ENCODE results near the gene SLC16A2.
"Not testable (repeated sequence)": the region's sequence is repeated elsewhere in the genome, so short reads cannot be mapped to it uniquely, and the experiment has no call there.

Gene SLC16A2

GRCh38 chrX:74511704-74512103 is 90.4 kb downstream of the SLC16A2 start:
- no peak for DNase-seq
- no peaks in the 10 kb centered on the region for H3K4me1 Mint-ChIP-seq
- no peaks in the 10 kb centered on the region for H3K9me3 Mint-ChIP-seq
- no peak for ATAC-seq
- no peaks in the 10 kb centered on the region for H3K27me3 Mint-ChIP-seq
- no peak overlapping the region for H3K4me3 Mint-ChIP-seq
- H3K27ac Mint-ChIP-seq = no peak overlapping the region

GRCh38 chrX:74514384-74514783 is 93.1 kb downstream of the SLC16A2 start:
- Mint-ChIP-seq H3K4me3 (no peak overlapping the region), H3K27ac (no peak overlapping the region), H3K4me1 (no peaks in the 10 kb centered on the region), H3K9me3 (no peaks in the 10 kb centered on the region), H3K27me3 (no peaks in the 10 kb centered on the region)
- no peak for ATAC-seq
- DNase-seq = no peak

GRCh38 chrX:74515356-74515755 is 94.1 kb downstream of the SLC16A2 start:
- no peak for ATAC-seq
- H3K27ac Mint-ChIP-seq = no peak overlapping the region
- H3K4me1 Mint-ChIP-seq = no peaks in the 10 kb centered on the region
- H3K9me3 Mint-ChIP-seq = no peaks in the 10 kb centered on the region
- no peak overlapping the region for H3K4me3 Mint-ChIP-seq
- H3K27me3 Mint-ChIP-seq = no peaks in the 10 kb centered on the region
- no peak for DNase-seq

DNA sequence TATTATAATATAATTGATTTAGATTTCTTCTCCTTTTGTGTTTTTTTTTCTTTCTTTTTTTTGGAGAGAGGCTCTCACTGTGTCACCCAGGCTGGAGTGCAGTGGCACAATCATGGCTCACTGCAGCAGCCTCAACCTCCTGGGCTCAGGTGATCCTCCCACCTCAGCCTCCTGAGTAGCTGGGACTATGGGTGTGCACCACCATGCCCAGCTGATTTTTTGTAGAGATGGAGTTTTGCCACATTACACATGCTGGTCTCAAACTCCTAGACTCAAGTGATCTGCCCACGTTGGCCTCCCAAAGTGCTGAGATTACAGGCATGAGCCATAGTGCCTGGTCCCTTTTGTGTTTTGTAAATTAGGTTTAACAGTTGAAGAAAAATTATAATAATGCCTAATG is 94.7 kb downstream of the SLC16A2 start:
- ATAC-seq, H3K27ac Mint-ChIP-seq, H3K9me3 Mint-ChIP-seq, H3K27me3 Mint-ChIP-seq, DNase-seq, H3K4me3 Mint-ChIP-seq, H3K4me1 Mint-ChIP-seq: not testable (repeated sequence)

- DNase-seq (no peak), ATAC-seq (no peak)
- Mint-ChIP-seq H3K27ac (no peak overlapping the region), H3K27me3 (no peaks in the 10 kb centered on the region), H3K4me3 (no peak overlapping the region), H3K9me3 (no peaks in the 10 kb centered on the region), H3K4me1 (no peaks in the 10 kb centered on the region)
Measured at GRCh38 chrX:74519870-74520269, 98.6 kb downstream of the SLC16A2 start.

DNA sequence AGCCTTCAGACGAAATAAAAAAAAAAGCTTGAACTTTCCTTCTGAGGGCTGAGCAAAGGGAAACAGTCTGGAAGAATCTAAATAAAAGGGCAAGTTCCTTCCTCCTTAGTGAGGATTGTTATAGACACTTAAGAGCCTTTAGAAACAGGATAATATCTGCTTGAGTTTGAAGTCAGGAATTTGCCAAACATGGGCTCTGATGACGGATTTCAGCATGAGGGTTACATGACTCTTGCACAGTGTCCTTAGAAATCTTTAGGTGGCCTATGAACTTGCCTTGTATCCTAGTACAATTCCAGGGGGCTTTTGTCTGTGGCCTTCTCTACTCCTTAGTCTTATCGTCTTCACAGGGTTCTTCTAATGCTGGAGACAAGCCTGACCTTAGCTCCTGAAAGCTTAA is 99.0 kb downstream of the SLC16A2 start:
- no peak overlapping the region for H3K27ac Mint-ChIP-seq
- no peak for ATAC-seq

DNA sequence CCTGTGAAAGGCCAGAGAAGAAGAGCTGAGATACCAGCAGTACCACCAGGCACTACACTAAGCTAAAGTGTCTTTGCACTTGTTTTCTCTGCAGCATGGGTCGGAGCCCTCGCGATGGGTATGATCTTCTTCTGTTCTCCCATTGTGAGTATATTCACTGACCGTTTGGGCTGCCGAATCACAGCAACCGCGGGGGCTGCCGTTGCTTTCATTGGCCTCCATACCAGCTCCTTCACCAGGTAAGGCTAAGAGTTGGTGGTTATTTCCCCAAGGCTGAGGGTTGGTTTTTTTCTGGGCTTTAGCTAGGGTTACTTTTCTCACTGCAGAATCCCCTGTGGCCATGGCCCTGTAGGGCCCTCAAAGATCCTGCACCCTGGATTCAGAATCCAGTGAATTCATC is 99.6 kb downstream of the SLC16A2 start:
- Mint-ChIP-seq H3K27ac (no peak overlapping the region), H3K4me3 (no peak overlapping the region), H3K9me3 (no peaks in the 10 kb centered on the region), H3K4me1 (no peaks in the 10 kb centered on the region), H3K27me3 (no peaks in the 10 kb centered on the region)
- ATAC-seq (no peak), DNase-seq (no peak)

More for the DNA sequence above, 99.0 kb downstream of the SLC16A2 start:
- H3K4me3 Mint-ChIP-seq = no peak overlapping the region
- no peaks in the 10 kb centered on the region for H3K27me3 Mint-ChIP-seq
- no peak for DNase-seq
- no peaks in the 10 kb centered on the region for H3K4me1 Mint-ChIP-seq
- H3K9me3 Mint-ChIP-seq = no peaks in the 10 kb centered on the region

- Mint-ChIP-seq H3K27ac (no peak overlapping the region), H3K27me3 (no peaks in the 10 kb centered on the region), H3K4me1 (no peaks in the 10 kb centered on the region), H3K9me3 (no peaks in the 10 kb centered on the region), H3K4me3 (no peak overlapping the region)
- DNase-seq = no peak
- no peak for ATAC-seq
Measured at GRCh38 chrX:74521961-74522751, 100.9 kb downstream of the SLC16A2 start.

DNA sequence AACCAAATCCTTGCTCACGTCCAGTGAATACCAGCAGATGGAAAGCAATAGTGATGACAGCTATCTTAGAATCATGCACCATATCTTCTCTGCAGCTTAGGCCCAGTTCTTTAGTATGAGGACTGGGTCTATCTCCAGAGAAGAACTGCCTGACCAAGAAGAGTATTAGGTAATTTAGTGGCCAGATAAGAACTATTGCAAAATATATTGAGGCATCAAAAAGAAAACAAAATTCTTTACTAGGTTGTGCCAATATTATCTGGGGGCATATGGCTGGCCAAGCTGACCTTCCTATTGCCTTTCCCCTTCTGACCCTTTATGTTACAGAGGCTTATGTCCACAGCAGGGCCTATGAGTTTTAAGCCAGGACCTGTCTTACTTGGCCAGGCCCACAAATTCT is 101.9 kb downstream of the SLC16A2 start:
- no peak overlapping the region for H3K27ac Mint-ChIP-seq
- H3K27me3 Mint-ChIP-seq = no peaks in the 10 kb centered on the region
- no peak overlapping the region for H3K4me3 Mint-ChIP-seq
- no peaks in the 10 kb centered on the region for H3K4me1 Mint-ChIP-seq
- no peak for DNase-seq
- ATAC-seq = no peak
- H3K9me3 Mint-ChIP-seq = no peaks in the 10 kb centered on the region

GRCh38 chrX:74523870-74524735 is 102.8 kb downstream of the SLC16A2 start:
- Mint-ChIP-seq H3K4me3 (no peak overlapping the region), H3K9me3 (no peaks in the 10 kb centered on the region), H3K27ac (no peak overlapping the region), H3K4me1 (no peaks in the 10 kb centered on the region), H3K27me3 (no peaks in the 10 kb centered on the region)
- ATAC-seq (no peak), DNase-seq (no peak)

- H3K4me3 Mint-ChIP-seq = no peak overlapping the region
- H3K27me3 Mint-ChIP-seq = no peaks in the 10 kb centered on the region
- H3K9me3 Mint-ChIP-seq = no peaks in the 10 kb centered on the region
- ATAC-seq (no peak), DNase-seq (no peak)
- no peaks in the 10 kb centered on the region for H3K4me1 Mint-ChIP-seq
- no peak overlapping the region for H3K27ac Mint-ChIP-seq
Measured at GRCh38 chrX:74525116-74525515, 103.8 kb downstream of the SLC16A2 start.

GRCh38 chrX:74526764-74527163 is 105.5 kb downstream of the SLC16A2 start:
- Mint-ChIP-seq H3K9me3 (no peaks in the 10 kb centered on the region), H3K27me3 (no peaks in the 10 kb centered on the region), H3K4me1 (no peaks in the 10 kb centered on the region), H3K27ac (no peak overlapping the region), H3K4me3 (no peak overlapping the region)
- DNase-seq = no peak
- ATAC-seq = no peak

- Mint-ChIP-seq H3K4me1 (no peaks in the 10 kb centered on the region), H3K4me3 (no peak overlapping the region), H3K27ac (no peak overlapping the region), H3K27me3 (no peaks in the 10 kb centered on the region), H3K9me3 (no peaks in the 10 kb centered on the region)
- no peak for DNase-seq
- no peak for ATAC-seq
Measured at GRCh38 chrX:74527350-74527749, 106.1 kb downstream of the SLC16A2 start.

- Mint-ChIP-seq H3K27ac (no peak overlapping the region), H3K27me3 (no peaks in the 10 kb centered on the region), H3K9me3 (no peaks in the 10 kb centered on the region), H3K4me1 (no peaks in the 10 kb centered on the region), H3K4me3 (no peak overlapping the region)
- DNase-seq (no peak), ATAC-seq (no peak)
Measured at GRCh38 chrX:74529311-74529710, 108.0 kb downstream of the SLC16A2 start.

- no peak overlapping the region for H3K27ac Mint-ChIP-seq
- no peaks in the 10 kb centered on the region for H3K9me3 Mint-ChIP-seq
- peaks cover 9% of the 10 kb centered on the region for H3K4me1 Mint-ChIP-seq
- H3K27me3 Mint-ChIP-seq = no peaks in the 10 kb centered on the region
- no peak for DNase-seq
- no peak for ATAC-seq
- H3K4me3 Mint-ChIP-seq = no peak overlapping the region
Measured at GRCh38 chrX:74531081-74531480, 109.8 kb downstream of the SLC16A2 start.

GRCh38 chrX:74534569-74535038 is 113.3 kb downstream of the SLC16A2 start:
- peak in 1 of 2 donors; percentile 15 for DNase-seq
- peak overlapping the region in 1 of 2 donors; percentile 22 for H3K4me3 Mint-ChIP-seq
- H3K4me1 Mint-ChIP-seq = peaks cover 17% of the 10 kb centered on the region
- no peak overlapping the region for H3K27ac Mint-ChIP-seq
- ATAC-seq = peak; percentile 66
- H3K27me3 Mint-ChIP-seq = no peaks in the 10 kb centered on the region
- no peaks in the 10 kb centered on the region for H3K9me3 Mint-ChIP-seq
